RPMI7951 (cell line): ENCODE measurements around the gene CD48. TPM values are rescaled to one million over a fixed set of nuclear protein-coding genes. Genes with fewer than 3 reads are reported as not detected.
"Not testable (repeated sequence)": the region's sequence is repeated elsewhere in the genome, so short reads cannot be mapped to it uniquely, and the experiment has no call there.

ENCODE experiments used
- DNase-seq: peaks from one replicate; pipeline ENCODE4 v3.0.0-alpha.2; 2012; ENCODE audit warnings: low read depth
- total RNA-seq: library from RNA; depleted of rRNA; stranded (reverse); fragments of >200 nt; shearing (Covaris generic); gene quantifications from 2 replicates; pipeline ENCODE4 v1.2.3, GENCODE V29; 2014

Gene CD48
- total RNA-seq, 1 experiment from 2014 or later: not detected

GRCh38 chr1:160713161-160713560 is 1.5 kb upstream of the CD48 start:
- no peak for DNase-seq

GRCh38 chr1:160712525-160713080 is 981 bp upstream of the CD48 start:
- not testable (repeated sequence) for DNase-seq

DNA sequence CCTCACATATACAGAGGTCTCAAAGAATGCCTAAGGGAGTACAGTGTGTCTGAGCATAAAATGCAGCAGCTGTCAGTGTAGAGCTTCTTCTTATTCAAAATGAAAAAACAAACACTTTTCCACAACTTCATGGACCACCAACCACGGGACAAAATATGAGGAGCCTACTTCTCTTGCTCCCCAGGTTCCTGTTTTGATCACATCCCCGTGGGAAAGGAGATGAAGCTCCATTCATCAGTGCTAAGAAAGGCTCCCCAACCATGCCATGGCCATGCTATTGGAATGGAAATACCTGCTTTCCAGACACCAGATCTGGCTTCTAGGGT is 383 bp downstream of the CD48 start:
- DNase-seq: no peak

GRCh38 chr1:160710517-160711252 is 937 bp downstream of the CD48 start:
- DNase-seq: no peak

DNA sequence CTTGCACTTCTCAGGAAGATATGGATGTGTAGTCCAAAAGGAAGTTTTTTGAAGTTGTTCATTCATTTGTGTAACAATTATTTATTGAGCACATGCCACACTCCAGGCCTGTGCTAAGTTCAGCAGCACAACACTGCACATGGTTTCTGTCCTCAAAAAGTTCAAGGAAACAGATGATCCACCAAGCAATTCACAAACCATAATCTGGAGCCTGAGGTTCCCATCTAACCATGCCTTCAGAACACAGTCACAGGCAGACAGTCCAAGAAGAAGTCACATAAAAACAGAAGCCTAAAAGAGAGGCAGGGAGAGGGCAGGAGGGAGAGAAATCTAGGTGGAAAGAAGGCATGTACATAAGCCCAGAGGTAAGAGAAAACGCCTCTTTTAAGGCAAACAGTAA is 1.9 kb downstream of the CD48 start:
- DNase-seq: no peak

DNA sequence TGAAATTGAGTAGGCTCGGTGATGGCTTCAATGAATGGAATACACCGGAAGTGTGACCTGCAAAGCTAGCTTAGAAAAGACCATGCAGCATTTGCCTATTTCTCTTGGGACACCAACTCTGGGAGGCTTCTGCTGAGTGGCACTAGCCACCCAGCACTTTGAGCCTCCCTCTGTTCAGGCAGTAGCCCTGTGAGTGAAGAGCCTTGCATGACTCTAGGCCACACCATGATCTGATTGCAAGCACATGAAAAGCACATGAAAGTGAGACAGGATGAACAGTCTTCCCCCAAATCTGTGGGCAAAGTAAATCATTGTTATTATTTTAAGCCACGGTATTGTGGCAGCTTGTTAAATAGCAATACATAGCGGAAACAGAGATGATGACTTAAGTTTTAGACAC is 2.8 kb downstream of the CD48 start:
- no peak for DNase-seq

DNA sequence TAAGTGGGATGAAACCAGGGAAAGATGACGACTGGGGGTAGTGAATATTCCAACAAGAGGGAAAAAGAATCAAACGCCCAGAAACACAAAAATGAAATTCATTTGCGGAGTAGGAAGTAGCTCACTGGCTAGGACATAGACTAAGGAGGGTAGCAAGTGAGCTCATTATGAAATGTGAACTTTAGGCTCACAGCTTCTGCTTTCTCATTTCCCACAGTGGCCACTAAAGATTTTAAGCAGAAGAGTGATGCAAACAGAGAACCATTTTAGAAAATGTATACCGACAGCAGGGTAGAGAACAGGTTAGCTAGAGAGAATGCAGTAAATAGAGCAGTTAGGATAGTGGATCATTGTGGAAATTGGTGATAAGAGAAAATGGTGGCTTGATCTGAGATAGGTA is 3.5 kb downstream of the CD48 start:
- no peak for DNase-seq

DNA sequence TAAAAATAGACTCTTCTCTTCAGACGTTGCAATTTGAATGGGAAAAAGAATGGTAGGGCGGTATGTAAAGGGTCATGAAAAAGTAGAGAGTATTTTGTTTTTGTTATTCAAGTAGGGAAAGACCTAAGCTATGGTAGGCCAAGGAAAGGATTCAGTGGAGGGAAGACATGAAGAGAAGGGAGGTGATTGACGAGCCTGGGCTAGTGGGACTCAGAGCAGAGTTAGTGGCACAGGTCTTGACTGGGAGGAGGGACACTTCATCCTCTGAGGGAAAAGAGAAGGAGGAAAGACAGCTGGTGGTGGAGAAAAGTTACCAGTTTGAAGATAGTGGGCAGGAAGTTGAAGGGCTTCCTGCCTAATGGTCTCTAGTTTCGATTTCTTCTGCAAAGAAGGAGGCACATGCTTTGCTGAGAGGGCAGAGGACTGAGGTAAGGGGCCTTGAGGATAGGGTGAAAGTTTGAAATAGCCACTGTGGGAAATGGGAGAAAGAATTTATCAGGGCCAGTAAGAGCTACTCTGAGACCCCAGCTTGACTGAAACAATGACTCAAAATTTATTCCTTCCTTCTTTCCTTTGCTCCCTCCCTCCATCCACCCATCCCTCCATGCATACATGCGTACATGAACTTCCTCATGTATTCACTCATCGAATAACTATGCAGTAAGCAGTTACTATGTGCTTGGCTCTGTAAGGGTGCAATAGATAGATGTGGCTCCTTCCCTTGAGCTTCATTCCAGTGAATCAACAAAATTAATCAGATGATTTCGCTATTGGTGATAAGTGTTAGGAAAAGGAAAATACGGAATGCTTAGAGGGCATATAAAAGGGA is 4.2 kb downstream of the CD48 start:
- DNase-seq: no peak

- no peak for DNase-seq
These were observed 4.9 kb downstream of the CD48 start for GRCh38 chr1:160706526-160707235.

- no peak for DNase-seq
These were observed 5.9 kb downstream of the CD48 start for GRCh38 chr1:160705742-160706141.

- DNase-seq: not testable (repeated sequence)
These were observed 6.4 kb downstream of the CD48 start for GRCh38 chr1:160705212-160705621.

DNA sequence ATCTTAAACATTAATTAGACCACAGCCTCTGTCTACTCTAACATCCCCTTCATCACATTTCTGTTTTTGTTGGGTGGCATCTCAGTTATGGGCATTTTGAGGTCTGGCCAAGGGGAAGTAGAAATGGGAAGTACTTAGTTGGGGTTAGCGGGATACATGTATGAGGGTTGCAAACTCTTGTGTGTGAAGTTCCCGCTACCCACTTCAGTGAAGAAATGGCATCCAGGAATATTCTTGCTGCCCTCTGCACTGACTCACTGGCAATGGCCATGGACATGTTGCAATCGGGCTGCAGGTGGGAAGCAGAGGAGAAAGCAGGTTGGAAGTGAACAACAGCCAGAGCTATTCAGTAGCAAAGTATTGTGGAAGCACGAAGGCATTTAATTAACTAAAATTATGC is 7.4 kb downstream of the CD48 start:
- no peak for DNase-seq

DNA sequence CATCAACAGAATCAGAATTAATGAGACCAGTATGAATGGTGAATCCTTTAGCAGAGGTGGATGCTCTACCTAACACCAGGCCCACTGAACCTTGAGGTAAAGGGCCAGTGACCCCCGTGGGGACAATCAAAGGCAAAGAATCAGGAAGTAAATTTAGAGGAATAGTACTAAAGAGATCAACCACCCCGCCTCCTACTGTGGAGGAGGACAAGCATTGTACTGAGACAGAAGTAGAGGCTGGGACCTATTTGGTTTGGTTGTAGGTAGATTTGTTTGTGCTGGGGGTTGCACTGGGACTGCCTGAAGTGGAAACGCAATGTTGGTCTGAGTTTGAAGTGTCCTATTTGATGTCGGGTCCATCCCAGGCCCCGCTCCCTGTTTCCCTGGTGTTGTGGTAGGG is 9.5 kb downstream of the CD48 start:
- DNase-seq: no peak

DNA sequence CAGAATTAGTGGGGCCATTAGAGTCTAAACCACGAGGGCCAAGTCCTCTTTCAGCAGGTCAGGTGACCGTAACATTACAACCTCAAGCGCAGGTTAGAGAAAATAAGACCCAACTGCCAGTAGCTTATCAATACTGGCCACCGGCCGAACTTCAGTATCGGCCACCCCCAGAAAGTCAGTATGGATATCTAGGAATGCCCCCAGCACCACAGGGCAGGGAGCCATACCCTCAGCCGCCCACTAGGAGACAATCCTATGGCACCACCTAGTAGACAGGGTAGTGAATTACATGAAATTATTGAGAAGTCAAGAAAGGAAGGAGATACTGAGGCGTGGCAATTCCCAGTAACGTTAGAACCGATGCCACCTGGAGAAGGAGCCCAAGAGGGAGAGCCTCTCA is 19.2 kb downstream of the CD48 start:
- not testable (repeated sequence) for DNase-seq

GRCh38 chr1:160685266-160685665 is 26.4 kb downstream of the CD48 start:
- no peak for DNase-seq

- DNase-seq: peak; percentile 9
These were observed 28.4 kb downstream of the CD48 start for GRCh38 chr1:160682983-160683865.

DNA sequence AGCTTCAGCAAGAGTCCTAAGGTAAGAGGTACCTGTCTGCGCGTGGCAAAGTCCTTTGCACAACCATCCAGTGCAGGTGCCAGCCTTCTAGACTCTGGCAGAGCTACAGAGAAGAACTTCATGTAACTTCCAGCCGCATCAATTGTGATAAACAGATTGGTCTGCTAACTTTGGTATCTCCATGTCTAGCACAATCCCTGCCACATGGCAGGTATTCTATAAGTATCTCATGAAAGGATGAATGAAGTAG is 29.8 kb downstream of the CD48 start:
- no peak for DNase-seq

DNA sequence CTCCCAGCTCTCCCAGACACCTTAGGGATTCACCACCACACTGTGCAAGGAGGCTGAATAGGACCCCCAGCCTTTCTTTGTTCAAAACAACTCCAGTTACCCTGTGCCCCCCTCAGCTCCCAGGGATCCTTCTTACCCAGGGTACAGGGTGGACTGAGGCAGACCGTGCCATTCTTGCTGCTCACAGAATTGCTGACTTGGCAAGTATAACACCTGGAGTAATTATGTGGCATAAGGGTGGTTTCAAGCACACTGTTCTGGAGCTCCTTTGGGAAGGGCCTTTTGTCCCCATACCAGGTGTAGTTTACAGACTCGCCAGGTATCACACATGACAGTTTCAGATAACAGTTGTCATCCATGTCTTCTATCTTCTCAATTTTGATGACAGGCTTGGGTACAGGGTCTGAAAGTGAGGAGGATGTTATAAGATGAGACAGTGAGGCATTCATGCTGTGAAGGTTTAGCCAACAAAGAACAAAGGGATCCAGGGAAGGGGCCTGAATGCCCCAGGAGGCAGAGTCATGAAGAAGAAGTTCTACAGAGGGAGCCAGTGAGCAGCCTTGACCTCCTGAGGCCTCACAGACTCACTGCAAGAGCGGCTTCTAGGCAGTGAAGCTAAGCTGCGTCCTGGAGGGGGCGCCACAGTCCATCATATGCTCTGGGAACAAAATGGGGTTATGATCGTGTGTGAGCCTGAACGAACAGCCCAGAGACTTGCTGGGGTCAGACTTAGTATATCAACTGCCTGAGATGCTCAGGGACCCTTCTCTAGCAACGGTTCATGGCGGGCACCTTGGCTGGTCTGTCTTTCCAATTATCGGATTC is 30.3 kb downstream of the CD48 start:
- peak; percentile 14 for DNase-seq

GRCh38 chr1:160680399-160680798 is 31.2 kb downstream of the CD48 start:
- DNase-seq: no peak

- DNase-seq: no peak
These were observed 31.7 kb downstream of the CD48 start for GRCh38 chr1:160679893-160680292.
